NCI-H2171 treated with DMSO at 0.1 percent for 48 hours (cell line): ENCODE data around the gene NF1.
"Not testable (repeated sequence)": the region's sequence is repeated elsewhere in the genome, so short reads cannot be mapped to it uniquely, and the experiment has no call there.

Experiments
- DNase-seq: peaks from one replicate; lab custom pipeline; 2025; lab: John Stamatoyannopoulos, UW

The NF1 gene

DNA sequence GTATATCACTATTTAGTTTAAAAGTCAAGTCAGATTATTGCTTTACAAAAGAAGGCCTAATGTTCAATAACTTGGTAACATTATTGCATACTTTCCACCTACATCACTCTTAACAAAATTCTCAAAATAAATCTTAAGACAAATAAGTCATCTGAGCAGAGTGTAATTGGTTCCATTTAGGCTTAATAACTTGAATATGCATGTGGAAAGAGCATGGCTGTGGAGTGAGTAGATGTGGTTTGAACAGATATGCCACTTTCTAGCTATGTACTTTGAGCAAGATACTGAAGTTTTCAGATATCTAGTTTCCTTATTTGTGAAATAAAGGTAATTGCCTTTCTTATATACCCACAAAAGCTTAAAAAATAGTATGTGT lies 233.4 kb downstream of the NF1 start:
- DNase-seq: no peak

DNA sequence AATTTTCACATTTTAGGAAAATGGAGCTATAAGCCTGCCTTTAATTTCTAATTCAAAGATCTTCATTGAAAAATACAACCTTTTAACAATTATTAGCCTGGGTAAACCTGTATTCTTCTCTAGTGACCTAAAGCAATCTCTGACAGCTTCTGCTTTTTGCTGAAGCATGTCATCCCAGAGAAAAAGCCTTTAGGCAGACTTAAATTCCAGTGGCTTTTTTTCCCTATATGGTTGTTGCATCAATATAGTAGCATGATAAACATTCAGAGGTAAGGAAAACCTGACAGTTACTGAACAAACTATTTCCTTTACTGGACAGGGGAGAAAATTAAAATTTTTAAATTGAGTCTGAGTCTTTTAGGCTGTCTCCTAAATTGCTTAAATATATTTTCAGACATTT lies 234.4 kb downstream of the NF1 start:
- no peak for DNase-seq

DNA sequence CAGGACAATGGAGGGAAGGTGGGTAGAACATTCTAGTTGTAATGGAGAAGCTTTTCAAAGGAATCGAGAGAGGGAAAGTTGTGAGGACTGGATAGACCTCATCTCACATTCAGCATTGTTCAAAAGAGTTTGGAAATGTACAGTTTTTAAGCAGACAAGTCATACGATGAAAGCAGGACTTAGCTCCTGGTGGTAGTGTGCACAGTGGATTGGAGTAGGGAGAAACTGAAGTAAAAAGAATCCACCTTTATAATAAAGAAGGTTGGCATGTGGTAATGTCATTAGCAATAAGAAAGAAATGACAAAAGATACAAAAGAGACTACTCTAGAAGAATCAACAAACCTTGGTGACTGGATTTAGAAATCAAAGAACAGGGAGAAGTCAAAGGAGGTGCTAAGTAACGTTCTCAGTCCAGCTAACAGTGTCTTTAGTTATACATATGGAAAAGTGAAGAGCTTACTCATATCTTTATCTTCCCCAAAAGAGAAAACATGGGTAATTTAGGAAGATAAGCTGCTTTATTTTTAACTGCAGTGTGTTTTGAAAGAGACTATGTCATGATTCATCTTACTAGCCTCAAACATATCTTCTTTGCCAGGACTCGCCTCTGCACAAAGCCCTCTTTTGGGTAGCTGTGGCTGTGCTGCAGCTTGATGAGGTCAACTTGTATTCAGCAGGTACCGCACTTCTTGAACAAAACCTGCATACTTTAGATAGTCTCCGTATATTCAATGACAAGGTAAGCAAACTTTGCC lies 245.3 kb downstream of the NF1 start:
- no peak for DNase-seq

DNA sequence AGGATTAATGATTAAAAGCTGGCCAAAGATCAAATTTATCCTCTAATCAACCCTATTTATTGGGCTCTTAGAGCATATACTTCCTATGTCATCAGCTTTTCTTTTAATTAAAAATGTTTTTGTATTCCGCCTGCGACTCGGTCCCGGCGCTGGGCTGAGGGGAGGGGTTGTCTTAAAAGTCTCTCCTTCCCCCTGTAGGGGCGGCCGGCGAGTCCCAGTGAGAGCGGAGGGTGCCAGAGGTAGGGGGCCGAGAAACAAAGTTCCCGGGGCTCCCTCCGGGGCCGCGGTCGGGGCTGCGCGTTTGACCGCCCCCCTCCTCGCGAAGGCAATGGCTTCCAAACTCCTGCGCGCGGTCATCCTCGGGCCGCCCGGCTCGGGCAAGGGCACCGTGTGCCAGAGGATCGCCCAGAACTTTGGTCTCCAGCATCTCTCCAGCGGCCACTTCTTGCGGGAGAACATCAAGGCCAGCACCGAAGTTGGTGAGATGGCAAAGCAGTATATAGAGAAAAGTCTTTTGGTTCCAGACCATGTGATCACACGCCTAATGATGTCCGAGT lies 250.5 kb downstream of the NF1 start:
- DNase-seq: not testable (repeated sequence)

DNA sequence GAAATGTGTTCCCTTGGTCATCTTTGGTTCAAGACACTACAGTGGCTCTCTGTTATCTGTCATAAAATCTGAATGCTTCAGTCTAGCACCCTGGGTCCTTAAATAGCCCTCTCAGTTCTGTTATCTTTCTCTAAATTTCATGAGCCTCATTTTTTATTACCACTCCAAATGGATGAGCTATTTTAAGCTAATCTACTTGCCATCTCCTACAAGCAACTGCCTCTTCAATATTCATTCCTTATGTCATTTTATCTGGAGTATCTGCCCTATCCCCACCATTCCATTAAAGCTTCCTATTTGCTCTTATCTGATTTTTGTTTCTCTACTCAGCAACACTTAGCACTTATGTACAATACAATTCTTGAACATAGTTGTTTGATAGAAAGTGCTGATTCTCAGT lies 254.7 kb downstream of the NF1 start:
- DNase-seq: no peak

DNA sequence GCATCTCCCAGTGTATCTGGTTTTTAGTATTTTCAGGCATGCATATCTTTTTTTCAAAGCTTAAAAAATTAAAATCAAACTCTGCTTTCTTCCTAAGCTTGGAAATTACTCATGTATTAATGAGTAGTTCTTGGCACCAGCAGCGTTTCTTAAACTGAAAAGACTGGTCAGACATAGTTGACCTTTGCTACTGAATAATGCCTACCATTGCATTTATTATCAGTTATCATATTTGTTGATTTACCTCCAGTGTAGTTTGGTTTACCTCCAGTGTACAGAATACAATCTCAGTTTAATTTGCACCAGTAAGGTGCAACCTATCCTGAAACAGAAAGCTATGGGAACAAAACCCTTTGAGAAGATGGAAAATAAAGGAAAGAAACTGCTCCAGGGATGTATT lies 261.2 kb downstream of the NF1 start:
- DNase-seq: no peak

DNA sequence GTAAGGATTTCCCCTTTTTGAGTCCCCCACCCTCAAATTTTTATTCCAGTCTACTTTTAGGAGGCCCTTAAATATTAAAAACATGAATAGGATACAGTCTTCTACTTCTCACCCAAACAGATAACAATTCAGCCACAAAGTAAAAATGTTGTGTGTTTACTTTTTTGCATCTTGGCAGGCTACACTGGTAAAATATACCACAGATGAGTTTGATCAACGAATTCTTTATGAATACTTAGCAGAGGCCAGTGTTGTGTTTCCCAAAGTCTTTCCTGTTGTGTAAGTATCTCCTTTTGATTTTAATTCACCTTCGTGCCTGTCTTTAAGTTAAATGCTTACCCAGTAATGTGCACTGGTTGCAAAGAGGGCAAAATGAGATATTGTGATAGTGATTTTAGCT lies 262.3 kb downstream of the NF1 start:
- no peak for DNase-seq

DNA sequence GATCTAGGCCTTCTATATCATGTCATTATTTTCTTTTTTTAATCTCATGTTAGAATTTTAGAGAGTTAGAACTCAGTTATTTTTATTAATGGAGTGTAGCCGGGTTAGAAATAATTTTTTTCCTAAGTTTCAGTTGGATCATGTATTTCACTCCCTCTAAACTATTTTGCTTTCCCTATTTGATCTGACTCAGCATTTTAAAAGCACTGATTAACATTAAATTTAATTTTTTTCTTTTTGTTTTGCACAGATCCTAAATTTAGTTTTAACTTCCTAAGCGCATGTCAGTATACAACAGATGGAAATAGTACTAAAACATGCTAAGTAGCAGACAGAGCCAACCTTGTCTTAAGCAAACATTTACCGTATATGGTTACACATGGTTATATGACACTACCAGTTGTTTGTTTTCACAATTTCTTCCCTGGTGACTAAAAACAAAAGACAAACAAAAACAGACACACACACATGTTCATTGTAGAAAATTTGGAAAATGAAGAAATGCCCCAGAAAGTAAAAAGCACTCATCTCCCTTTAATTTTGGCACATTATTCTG lies 263.1 kb downstream of the NF1 start:
- peak; percentile 87 for DNase-seq

DNA sequence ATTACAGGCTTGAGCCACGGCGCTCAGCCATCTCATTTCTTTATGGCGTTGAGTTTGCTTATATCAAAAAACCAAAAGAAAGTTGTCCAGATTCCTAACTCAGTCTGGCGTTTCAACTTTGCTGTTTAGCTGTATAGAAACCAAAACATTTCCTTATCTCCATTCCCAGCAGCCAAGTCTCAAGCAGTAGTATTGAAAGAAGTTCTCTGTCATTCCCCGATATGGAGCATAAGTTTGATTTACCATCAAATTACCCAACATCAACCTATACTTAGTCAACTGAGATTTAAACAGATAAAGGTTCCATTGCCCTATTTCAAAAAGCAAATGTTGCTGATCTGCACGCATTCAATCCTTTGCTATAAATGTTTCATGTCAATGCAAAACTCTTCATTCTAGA lies 269.2 kb downstream of the NF1 start:
- no peak for DNase-seq

DNA sequence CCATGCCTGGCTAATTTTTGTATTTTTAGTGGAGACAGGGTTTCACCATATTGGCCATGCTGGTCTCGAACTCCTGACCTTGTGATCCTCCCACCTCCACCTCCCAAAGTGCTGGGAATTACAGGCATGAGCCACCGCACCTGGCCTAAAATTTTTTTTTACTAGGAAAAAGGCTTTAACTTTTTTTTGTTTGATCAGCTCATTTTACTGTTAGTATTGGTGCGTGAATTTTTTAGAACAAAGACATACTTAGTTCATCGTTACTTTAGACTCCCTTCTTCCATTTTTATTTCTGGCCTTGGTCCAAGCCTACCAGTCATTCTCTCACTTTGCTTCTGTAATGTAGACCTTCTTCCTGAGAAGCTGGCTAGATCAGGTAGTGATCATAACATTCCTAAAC lies 271.3 kb downstream of the NF1 start:
- no peak for DNase-seq

DNA sequence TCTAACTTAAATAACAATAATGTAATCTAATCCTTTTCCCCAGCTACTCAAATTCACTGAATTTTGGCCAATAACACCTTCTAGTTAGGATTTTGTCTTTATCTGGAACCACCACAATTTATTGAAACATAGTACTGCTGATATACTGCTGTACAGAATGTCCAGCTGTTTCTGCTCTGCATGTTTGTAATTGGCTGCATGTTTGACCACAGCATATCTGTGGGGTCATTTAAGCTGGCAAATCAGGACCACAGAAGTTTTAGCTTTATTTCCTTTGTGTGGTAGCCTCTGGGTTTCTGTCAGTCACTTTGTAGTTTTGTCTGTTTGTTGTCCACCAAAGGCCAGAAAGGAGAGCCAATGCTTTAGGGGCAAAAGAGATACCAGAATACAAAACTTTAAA lies 274.5 kb downstream of the NF1 start:
- no peak for DNase-seq

DNA sequence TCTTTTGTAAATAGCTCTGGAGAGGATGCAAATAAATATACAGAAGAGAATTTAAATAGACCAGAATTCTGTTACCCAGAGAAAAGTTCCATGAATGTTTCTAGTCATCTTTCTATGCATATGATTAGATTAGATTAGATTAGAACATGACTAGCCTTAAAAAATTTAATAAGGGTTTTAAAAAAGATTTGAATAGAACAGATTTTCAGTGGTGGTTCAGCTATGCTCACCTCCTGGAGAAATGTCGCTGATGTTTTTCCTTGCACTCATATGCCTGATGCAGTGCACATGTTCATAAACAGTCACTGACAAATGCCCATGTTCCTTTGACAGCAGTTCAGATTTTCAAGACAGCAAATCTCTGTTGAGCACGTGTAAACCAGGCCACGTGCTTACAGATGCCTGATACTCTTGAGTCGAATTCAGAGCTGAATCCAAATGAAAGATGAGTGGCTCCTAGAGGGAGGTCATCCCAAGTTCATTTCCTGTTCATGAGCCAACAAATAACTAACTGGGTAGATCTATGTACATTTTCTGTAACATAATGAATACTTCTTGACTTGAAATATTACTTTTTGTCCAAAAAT lies 276.8 kb downstream of the NF1 start:
- DNase-seq: peak; percentile 47

DNA sequence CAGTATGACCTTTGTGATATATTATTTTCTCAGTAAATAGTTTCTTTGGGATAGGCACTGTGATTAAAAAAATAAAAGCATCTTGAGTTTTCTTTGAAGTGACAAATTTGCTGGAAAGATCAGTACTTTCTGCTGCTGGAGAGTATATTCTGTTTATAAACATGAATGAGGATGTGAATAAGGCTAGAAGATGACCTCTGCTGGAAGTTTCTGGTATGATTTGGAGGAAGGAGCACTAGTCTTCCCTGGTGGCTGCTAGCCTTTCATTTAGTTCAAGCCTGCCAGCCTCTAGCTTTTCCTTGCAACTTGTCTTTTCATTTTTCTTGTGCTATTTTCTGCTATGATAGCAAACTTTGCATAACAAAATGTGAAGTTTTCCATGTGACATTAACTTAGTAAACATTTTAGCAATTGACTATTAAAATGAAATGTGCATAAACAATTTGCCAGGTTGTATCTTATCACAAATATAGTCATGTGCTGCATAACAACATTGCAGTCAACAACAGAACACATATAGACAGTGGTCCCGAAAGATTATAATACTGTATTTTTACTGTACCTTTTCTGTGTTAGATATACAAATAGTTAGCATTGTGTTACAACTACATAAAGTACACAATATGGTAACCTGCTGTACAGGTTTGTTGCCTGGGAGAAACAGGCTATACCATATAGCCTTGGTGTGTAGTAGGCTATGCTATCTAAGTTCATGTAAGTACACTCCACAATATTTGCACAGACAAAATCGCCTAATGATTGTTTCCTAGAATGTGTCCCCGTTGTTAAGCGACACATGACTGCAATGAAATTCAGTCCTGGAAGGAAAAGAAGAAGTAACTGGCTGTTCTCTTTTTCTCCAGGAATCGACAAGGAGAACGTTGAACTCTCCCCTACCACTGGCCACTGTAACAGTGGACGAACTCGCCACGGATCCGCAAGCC lies 278.6 kb downstream of the NF1 start:
- peak; percentile 68 for DNase-seq

DNA sequence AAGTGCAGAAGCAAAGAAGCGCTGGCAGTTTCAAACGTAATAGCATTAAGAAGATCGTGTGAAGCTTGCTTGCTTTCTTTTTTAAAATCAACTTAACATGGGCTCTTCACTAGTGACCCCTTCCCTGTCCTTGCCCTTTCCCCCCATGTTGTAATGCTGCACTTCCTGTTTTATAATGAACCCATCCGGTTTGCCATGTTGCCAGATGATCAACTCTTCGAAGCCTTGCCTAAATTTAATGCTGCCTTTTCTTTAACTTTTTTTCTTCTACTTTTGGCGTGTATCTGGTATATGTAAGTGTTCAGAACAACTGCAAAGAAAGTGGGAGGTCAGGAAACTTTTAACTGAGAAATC lies 279.3 kb downstream of the NF1 start:
- DNase-seq: no peak

DNA sequence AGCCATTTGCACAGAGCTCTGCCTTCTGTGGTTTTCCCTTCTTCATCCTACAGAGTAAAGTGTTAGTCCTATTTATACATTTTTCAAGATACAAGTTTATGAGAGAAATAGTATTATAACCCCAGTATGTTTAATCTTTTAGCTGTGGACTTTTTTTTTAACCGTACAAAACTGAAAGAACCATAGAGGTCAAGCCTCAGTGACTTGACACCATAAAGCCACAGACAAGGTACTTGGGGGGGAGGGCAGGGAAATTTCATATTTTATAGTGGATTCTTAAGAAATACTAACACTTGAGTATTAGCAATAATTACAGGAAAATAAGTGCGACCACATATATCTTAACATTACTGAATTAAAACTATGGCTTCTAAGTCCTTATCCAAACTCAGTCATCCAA lies 279.7 kb downstream of the NF1 start:
- DNase-seq: no peak

DNA sequence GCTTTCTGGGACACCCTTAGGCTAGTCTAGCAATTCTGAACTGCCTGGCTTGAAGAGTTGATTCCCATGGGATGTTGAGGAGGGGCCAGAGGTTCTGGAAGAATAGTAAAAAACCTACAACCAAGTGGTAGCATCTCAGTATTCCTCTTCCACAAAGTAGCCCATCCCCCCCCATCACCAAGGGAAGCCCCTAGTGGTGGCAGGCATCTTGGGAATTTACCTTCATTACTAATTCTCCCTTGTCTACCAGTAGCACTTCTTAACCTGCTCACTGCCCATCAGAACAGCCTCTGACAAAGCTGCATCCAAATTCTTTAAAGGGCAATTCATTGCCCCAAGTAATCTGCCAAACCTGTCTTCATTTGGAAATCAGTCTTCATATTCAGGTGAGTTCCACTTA lies 283.9 kb downstream of the NF1 start:
- no peak for DNase-seq

DNA sequence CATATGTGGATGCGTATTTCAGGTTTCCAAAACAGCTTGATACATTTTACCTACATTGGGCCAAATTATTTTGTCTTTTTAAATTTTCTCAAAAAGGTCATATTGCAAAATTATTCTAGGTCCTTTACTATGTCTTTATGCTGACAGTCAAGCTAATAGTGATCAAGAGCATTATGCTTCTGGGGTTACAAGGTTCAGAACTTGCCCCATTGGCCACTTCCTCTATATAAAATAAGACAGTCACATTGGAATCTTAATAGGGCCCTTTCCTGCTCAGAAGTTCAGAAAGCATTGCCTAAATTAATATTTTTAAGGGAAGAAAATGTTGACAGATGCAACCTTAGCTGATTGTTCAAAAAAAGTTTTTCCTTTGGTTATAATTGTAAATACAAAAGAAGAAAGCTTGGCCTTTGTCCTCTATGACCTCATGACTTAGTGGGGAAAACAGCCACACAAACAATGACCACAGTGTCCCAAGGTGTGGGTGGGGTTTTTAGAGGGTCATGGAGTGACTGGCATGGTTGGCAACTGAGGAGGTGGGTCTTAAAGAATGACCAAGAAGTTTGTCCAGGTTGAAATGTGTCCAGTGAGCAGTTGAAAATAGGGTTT lies 284.9 kb downstream of the NF1 start:
- DNase-seq: no peak

DNA sequence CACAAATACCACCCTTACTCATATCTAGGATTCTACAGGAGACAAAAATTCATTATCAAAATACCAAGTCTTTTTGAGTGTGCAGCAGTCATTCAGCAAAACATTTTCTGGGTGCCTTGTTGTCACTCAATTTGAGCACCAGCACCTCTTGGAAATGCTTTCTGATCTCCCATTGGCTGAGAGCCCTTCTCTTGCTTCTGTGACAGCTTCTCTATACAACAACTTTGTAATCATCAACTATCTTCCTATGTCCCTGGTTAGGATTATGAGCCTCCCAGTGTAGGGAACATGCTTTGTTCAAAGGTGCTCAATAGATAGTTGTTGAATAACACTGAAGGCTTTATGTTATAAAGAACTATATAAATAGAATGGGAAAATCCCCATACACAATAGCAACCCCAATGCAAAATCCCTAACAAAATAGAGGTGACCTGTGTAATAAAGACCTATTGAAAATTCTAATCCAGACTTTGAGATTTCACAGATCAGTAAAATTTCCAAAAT lies 286.4 kb downstream of the NF1 start:
- no peak for DNase-seq

DNA sequence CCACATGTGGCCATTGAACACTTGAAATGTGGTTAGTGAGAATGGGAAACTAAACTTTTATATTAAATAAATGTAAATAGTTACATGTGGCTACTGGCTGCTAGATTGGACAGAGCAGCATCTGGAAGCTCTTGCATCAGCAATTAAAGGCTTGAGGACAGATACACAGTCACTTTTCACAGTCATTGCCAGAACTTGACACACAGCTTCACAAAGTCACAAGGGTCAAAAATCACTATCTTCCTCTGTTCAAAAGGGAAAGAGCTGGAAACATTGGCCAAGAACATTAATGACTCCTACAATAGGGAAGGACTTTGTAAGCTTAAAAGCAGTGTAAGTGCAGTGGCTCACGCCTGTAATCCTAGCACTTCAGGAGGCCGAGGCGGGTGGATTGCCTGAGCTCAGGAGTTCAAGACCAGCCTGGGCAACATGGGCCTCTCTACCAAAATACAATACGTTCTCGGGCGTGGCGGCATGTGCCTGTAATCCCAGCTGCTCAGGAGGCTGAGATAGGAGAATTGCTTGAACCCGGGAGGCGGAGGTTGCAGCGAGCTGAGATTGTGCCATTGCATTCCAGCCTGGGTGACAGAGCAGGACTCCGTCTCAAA lies 288.0 kb downstream of the NF1 start:
- not testable (repeated sequence) for DNase-seq

DNA sequence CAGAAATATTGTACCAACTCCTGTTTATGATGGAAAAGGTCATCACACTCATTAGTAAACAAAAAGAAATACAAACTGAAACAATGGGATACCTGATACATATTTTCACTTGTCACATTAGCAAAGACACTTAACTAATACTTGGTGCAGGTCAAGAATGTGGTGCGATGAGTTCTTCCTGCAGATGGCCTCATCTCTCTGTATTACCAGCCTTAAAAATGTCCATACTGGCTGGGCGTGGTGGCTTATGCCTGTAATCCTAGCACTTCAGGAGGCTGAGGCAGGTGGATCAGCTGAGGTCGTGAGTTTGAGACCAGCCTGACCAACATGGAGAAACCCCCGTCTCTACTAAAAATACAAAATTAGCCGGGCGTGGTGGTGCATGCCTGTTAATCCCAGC lies 288.7 kb downstream of the NF1 start:
- DNase-seq: peak; percentile 17
